ENCODE measurements around the gene DGKD. TPM values are rescaled to one million over a fixed set of nuclear protein-coding genes. Genes with fewer than 3 reads are reported as not detected.

Gene DGKD
- total and polyA plus RNA-seq, 2 donors (not counting 1 experiment from before 2014, with no cell fraction given), result 224 to 396 TPM

DNA sequence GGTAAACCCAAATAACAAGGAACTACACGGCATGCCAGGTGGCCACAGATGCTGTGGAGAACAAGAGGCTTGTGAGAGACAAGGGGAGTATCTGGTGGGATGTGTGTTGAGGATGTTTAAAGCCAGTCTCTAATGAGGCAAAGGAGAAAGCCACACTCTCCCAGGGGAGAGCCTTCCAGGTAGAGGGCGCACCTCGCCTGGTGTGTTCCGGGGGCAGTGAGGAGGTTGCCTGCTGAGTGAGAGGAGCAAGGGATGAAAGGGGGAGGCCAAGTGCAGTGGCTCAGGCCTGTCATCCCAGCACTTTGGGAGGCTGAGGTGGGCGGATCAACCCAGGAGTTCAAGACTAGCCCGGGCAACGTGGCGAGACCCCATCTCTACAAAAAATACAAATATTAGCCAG lies 30.4 kb upstream of the DGKD start:
- CTCF ChIA-PET, result no interaction called here
- intact Hi-C loops (cut with micrococcal nuclease), result loop anchor here (5.0 kb wide), 1 partner anchor 33 kb away; no protein-coding TSS in a partner anchor
- Histone ChIP-seq H3K4me3 (ENCODE audit: control extremely low read depth in 1 of 5, extremely low read depth in 1 of 5, insufficient read depth in 1 of 5, low read depth in 2 of 5, low read length in 4 of 5) (no peak overlapping the region), H4K20me1 (ENCODE audit: control insufficient read depth, insufficient read depth, low read length, poor library complexity, severe bottlenecking) (no peaks in the 10 kb centered on the region), H3K4me2 (replicated peaks; ENCODE audit: low read depth, low read length, poor library complexity, severe bottlenecking) (no peak overlapping the region), H3K27ac (ENCODE audit: low read length in 2 of 2) (no peak overlapping the region), H3K79me2 (ENCODE audit: control insufficient read depth, insufficient read depth, low read length) (no peaks in the 10 kb centered on the region), H3K9me3 (ENCODE audit: control extremely low read depth in 1 of 3, control insufficient read depth in 2 of 3, insufficient read depth in 1 of 3, low read length in 2 of 3) (peaks cover 0 to 13% (median 0%) of the 10 kb centered on the region in 3 donors), H3K27me3 (replicated peaks in 1 of 4; ENCODE audit: control extremely low read depth in 1 of 4, control insufficient read depth in 3 of 4, insufficient read depth in 4 of 4, low read length in 3 of 4) (no peaks in the 10 kb centered on the region), H3K36me3 (replicated peaks in 1 of 2; ENCODE audit: control extremely low read depth in 1 of 2, control insufficient read depth in 1 of 2, extremely low read depth in 1 of 2, insufficient read depth in 2 of 2, low read length in 1 of 2) (no peaks in the 10 kb centered on the region), H3K9ac (ENCODE audit: low read length) (no peak overlapping the region), H2AFZ (ENCODE audit: insufficient read depth, low read depth, low read length, poor library complexity, severe bottlenecking) (no peak overlapping the region), H3K4me1 (ENCODE audit: control insufficient read depth in 2 of 2, insufficient read depth in 2 of 2, low read length in 2 of 2) (peaks cover 36 to 57% of the 10 kb centered on the region in 2 donors)
- Mint-ChIP-seq H3K9me3 (ENCODE audit: insufficient read depth) (peaks cover 3% of the 10 kb centered on the region), H3K27ac (no peak overlapping the region), H3K27me3 (no peaks in the 10 kb centered on the region), H3K4me1 (peaks cover 50% of the 10 kb centered on the region), H3K4me3 (no peak overlapping the region)
- TF ChIP-seq EZH2 (IDR thresholded peaks at IDR 0.05; ENCODE audit: borderline replicate concordance, insufficient read depth, low read depth, low read length, poor library complexity, severe bottlenecking), result no peak
- TF ChIP-seq, protein P1, sequence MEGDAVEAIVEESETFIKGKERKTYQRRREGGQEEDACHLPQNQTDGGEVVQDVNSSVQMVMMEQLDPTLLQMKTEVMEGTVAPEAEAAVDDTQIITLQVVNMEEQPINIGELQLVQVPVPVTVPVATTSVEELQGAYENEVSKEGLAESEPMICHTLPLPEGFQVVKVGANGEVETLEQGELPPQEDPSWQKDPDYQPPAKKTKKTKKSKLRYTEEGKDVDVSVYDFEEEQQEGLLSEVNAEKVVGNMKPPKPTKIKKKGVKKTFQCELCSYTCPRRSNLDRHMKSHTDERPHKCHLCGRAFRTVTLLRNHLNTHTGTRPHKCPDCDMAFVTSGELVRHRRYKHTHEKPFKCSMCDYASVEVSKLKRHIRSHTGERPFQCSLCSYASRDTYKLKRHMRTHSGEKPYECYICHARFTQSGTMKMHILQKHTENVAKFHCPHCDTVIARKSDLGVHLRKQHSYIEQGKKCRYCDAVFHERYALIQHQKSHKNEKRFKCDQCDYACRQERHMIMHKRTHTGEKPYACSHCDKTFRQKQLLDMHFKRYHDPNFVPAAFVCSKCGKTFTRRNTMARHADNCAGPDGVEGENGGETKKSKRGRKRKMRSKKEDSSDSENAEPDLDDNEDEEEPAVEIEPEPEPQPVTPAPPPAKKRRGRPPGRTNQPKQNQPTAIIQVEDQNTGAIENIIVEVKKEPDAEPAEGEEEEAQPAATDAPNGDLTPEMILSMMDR (IDR thresholded peaks at IDR 0.05), result no peak
- POLR2A ChIA-PET, result interaction anchor here (0.6 kb wide), 1 partner anchor 18 kb away, joined by 6 read pairs; no protein-coding TSS in a partner anchor
- 86% methylated on average over 3 of the region's 8 CpGs for WGBS (ENCODE audit: insufficient coverage)
- ATAC-seq (ENCODE audit: low read depth) (no peak), DNase-seq (no peak)

DNA sequence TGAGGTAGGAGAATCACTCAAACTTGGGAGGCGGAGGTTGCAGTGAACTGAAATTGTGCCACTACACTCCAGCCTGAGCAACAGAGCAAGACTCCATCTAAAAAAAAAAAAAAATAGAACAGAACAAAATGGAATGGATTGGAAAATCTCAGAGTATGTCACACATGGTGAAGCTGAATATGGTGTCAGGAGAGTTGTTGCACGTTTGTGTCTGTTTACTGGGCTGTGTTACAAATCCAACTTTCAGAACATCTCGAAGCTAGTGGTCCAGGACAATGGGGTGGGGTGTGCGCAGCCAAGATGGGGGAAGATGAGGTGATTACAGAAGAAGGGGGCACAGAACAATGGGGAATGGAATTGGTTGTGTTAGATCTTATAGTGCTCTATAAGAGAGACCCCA lies 29.0 kb upstream of the DGKD start:
- WGBS (ENCODE audit: insufficient coverage), result 78% methylated on average over 3 of the region's 4 CpGs
- intact Hi-C loops (cut with micrococcal nuclease), result no loop called here
- Histone ChIP-seq H3K27me3 (replicated peaks in 1 of 4; ENCODE audit: control extremely low read depth in 1 of 4, control insufficient read depth in 3 of 4, insufficient read depth in 4 of 4, low read length in 3 of 4) (no peaks in the 10 kb centered on the region), H2AFZ (ENCODE audit: insufficient read depth, low read depth, low read length, poor library complexity, severe bottlenecking) (peak overlapping the region; percentile 23), H3K9ac (ENCODE audit: low read length) (no peak overlapping the region), H3K9me3 (ENCODE audit: control extremely low read depth in 1 of 3, control insufficient read depth in 2 of 3, insufficient read depth in 1 of 3, low read length in 2 of 3) (peaks cover 0 to 13% (median 0%) of the 10 kb centered on the region in 3 donors), H4K20me1 (ENCODE audit: control insufficient read depth, insufficient read depth, low read length, poor library complexity, severe bottlenecking) (no peaks in the 10 kb centered on the region), H3K36me3 (replicated peaks in 1 of 2; ENCODE audit: control extremely low read depth in 1 of 2, control insufficient read depth in 1 of 2, extremely low read depth in 1 of 2, insufficient read depth in 2 of 2, low read length in 1 of 2) (no peaks in the 10 kb centered on the region), H3K4me2 (replicated peaks; ENCODE audit: low read depth, low read length, poor library complexity, severe bottlenecking) (no peak overlapping the region), H3K4me1 (ENCODE audit: control insufficient read depth in 2 of 2, insufficient read depth in 2 of 2, low read length in 2 of 2) (peaks cover 46 to 71% of the 10 kb centered on the region in 2 donors), H3K27ac (ENCODE audit: low read length in 2 of 2) (no peak overlapping the region), H3K4me3 (ENCODE audit: control extremely low read depth in 1 of 5, extremely low read depth in 1 of 5, insufficient read depth in 1 of 5, low read depth in 2 of 5, low read length in 4 of 5) (no peak overlapping the region), H3K79me2 (ENCODE audit: control insufficient read depth, insufficient read depth, low read length) (no peaks in the 10 kb centered on the region)
- no peak for ATAC-seq (ENCODE audit: low read depth)
- DNase-seq, result no peak
- POLR2A ChIA-PET, result interaction anchor here (0.6 to 1.4 kb wide), 3 partner anchors 8 to 264 kb away, joined by 4 to 6 read pairs (median 5); no protein-coding TSS in a partner anchor
- Mint-ChIP-seq H3K4me1 (peaks cover 64% of the 10 kb centered on the region), H3K4me3 (no peak overlapping the region), H3K27me3 (no peaks in the 10 kb centered on the region), H3K27ac (peak overlapping the region; percentile 47), H3K9me3 (ENCODE audit: insufficient read depth) (peaks cover 3% of the 10 kb centered on the region)
- TF ChIP-seq EZH2 (IDR thresholded peaks at IDR 0.05; ENCODE audit: borderline replicate concordance, insufficient read depth, low read depth, low read length, poor library complexity, severe bottlenecking), result no peak
- TF ChIP-seq, protein P1 (IDR thresholded peaks at IDR 0.05), result no peak
- CTCF ChIA-PET, result no interaction called here
